Activated T-helper 17 cell treated with anti-CD3 and anti-CD28 coated beads, Interleukin-2, amount 50 U/mL, for 72 hours (primary cell): ENCODE measurements around the gene CUEDC2. TPM values are rescaled to one million over a fixed set of nuclear protein-coding genes. Genes with fewer than 3 reads are reported as not detected.
A peak's percentile ranks its signal among the peaks of the same experiment; 100 is the strongest.

Source experiments
- ATAC-seq: fragments of 150-1000 bp; cut with Tn5 transposase; replicated peaks from 2 replicates; pipeline ENCODE4 v1.10.0; 2021; ENCODE audit warnings: mild to moderate bottlenecking, moderate library complexity
- H3K27ac Mint-ChIP-seq: one replicate; pipeline ENCODE4 v1.8.0; 2022; ENCODE audit warnings: mixed read lengths
- H3K27me3 Mint-ChIP-seq: one replicate; pipeline ENCODE4 v1.8.0; 2022; ENCODE audit warnings: mixed read lengths
- H3K36me3 Mint-ChIP-seq: one replicate; pipeline ENCODE4 v1.8.0; 2022; ENCODE audit warnings: low read depth, mild to moderate bottlenecking, mixed read lengths
- H3K4me1 Mint-ChIP-seq: one replicate; pipeline ENCODE4 v1.8.0; 2022; ENCODE audit warnings: mixed read lengths
- H3K4me3 Mint-ChIP-seq: one replicate; pipeline ENCODE4 v1.8.0; 2022; ENCODE audit warnings: mild to moderate bottlenecking, mixed read lengths
- H3K9me3 Mint-ChIP-seq: one replicate; pipeline ENCODE4 v1.8.0; 2022; ENCODE audit warnings: mixed read lengths
- total RNA-seq, 2 donors: library from RNA; stranded (reverse); gene quantifications; one replicate each; pipeline ENCODE4 v1.2.3, GENCODE V29; 2022

Gene CUEDC2
- total RNA-seq, 2 donors from 2014 or later: 53.3 to 58.5 TPM

DNA sequence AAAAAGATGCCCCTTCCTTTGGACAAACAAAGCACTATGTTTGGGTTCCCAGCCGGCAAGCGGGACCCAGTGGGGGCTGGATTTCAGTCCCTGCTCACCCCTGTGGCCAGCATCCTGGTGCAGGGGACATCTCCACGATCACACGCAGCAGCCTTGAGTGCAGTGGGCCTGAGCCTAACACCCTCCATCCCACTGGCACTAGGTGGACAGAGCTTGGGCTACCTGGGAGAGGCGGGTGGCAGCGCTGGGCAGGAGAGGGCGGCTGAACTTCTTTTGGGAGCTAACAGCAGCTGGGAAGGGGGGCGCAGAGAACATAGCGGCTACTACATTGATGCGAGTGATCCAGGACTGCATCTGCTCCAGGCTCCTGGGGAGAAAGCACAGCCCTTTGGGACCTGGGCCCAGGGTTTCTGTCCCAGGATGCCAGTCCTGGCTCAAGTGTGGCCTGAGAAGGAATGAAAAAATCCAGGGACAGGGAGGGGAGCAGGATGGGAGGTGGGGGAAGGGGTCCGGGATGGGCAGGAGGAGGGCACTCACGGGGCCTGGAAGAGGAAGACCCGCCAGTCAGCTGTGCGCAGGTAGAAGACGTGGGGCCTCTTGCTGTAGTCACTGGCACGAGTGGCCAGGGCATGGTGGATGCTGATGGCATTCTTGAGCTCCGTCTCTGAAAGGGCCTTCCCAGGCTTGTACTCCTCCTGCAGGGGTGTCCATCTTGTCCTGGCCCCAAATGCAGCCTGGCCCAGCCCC lies 27.8 kb downstream of the CUEDC2 start:
- H3K27me3 Mint-ChIP-seq: peaks cover 7% of the 10 kb centered on the region

DNA sequence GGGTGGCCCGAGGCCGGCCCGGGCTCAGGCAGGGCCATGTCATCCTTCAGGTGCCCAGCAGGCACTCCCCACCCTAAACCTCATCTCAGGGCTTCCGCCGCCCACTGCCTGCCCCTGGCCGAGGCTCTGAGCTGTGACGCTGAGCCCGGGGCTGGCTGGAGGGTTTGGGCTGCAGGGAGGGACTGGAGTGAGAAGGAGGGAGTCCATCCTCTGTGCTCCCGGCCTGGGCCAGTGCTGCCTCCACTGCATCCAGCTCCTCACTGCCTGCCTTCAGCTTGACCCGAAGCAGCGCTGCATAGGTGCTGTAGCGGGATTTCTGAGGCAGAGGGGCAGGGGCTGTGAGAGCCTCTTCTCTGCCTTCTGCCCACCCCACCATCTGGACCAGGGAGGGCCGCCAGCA lies 29.3 kb downstream of the CUEDC2 start:
- H3K27me3 Mint-ChIP-seq: peaks cover under 1% of the 10 kb centered on the region
- no peak for ATAC-seq
- H3K4me3 Mint-ChIP-seq: no peak overlapping the region
- peaks cover 6% of the 10 kb centered on the region for H3K4me1 Mint-ChIP-seq
- H3K27ac Mint-ChIP-seq: no peak overlapping the region
- no peaks in the 10 kb centered on the region for H3K9me3 Mint-ChIP-seq
- H3K36me3 Mint-ChIP-seq: peaks cover 66% of the 10 kb centered on the region

More for the DNA sequence above, 27.8 kb downstream of the CUEDC2 start:
- no peak for ATAC-seq
- Mint-ChIP-seq H3K27ac (peak overlapping the region; percentile 25), H3K36me3 (peaks cover 54% of the 10 kb centered on the region), H3K9me3 (no peaks in the 10 kb centered on the region), H3K4me1 (peaks cover 9% of the 10 kb centered on the region), H3K4me3 (no peak overlapping the region)

- H3K27me3 Mint-ChIP-seq: no peaks in the 10 kb centered on the region
- no peaks in the 10 kb centered on the region for H3K9me3 Mint-ChIP-seq
- H3K4me1 Mint-ChIP-seq: peaks cover 7% of the 10 kb centered on the region
- H3K27ac Mint-ChIP-seq: no peak overlapping the region
- peaks cover 70% of the 10 kb centered on the region for H3K36me3 Mint-ChIP-seq
- H3K4me3 Mint-ChIP-seq: peak overlapping the region; percentile 17
- no peak for ATAC-seq
Observed at GRCh38 chr10:102402512-102402896, 29.9 kb downstream of the CUEDC2 start.

GRCh38 chr10:102401735-102402511 lies 30.5 kb downstream of the CUEDC2 start:
- H3K4me3 Mint-ChIP-seq: peak overlapping the region; percentile 17
- peaks cover 75% of the 10 kb centered on the region for H3K36me3 Mint-ChIP-seq
- H3K4me1 Mint-ChIP-seq: peaks cover 7% of the 10 kb centered on the region
- H3K9me3 Mint-ChIP-seq: no peaks in the 10 kb centered on the region
- H3K27ac Mint-ChIP-seq: peak overlapping the region; percentile 68
- no peaks in the 10 kb centered on the region for H3K27me3 Mint-ChIP-seq
- ATAC-seq: no peak

DNA sequence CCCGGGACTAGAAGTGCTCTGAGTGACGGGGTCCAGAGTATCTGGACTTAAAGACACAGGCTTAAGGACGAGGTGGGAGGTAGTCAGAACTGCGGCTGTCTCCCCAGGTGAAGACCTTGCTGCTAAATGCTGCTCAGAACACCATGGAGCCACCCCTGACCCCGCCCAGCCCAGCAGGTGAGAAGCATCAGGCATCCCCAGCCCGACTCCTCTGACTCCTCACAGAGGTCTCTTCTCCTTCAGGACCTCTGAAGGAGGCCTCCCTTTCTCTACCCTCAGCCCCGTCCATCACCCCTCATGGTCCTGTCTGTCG lies 31.1 kb downstream of the CUEDC2 start:
- H3K4me1 Mint-ChIP-seq: peaks cover 7% of the 10 kb centered on the region
- H3K27ac Mint-ChIP-seq: peak overlapping the region; percentile 68
- peaks cover 82% of the 10 kb centered on the region for H3K36me3 Mint-ChIP-seq
- no peaks in the 10 kb centered on the region for H3K27me3 Mint-ChIP-seq
- H3K4me3 Mint-ChIP-seq: peak overlapping the region; percentile 17
- no peak for ATAC-seq
- H3K9me3 Mint-ChIP-seq: no peaks in the 10 kb centered on the region

GRCh38 chr10:102400598-102401341 lies 31.6 kb downstream of the CUEDC2 start:
- no peaks in the 10 kb centered on the region for H3K27me3 Mint-ChIP-seq
- peaks cover 7% of the 10 kb centered on the region for H3K4me1 Mint-ChIP-seq
- peak overlapping the region; percentile 98 for H3K4me3 Mint-ChIP-seq
- no peaks in the 10 kb centered on the region for H3K9me3 Mint-ChIP-seq
- peak overlapping the region; percentile 68 for H3K27ac Mint-ChIP-seq
- no peak for ATAC-seq
- H3K36me3 Mint-ChIP-seq: peaks cover 84% of the 10 kb centered on the region

- H3K9me3 Mint-ChIP-seq: no peaks in the 10 kb centered on the region
- no peak for ATAC-seq
- peaks cover 7% of the 10 kb centered on the region for H3K4me1 Mint-ChIP-seq
- H3K27ac Mint-ChIP-seq: peak overlapping the region; percentile 68
- no peaks in the 10 kb centered on the region for H3K27me3 Mint-ChIP-seq
- H3K36me3 Mint-ChIP-seq: peaks cover 86% of the 10 kb centered on the region
- peak overlapping the region; percentile 98 for H3K4me3 Mint-ChIP-seq
Observed at GRCh38 chr10:102400076-102400475, 32.3 kb downstream of the CUEDC2 start.

DNA sequence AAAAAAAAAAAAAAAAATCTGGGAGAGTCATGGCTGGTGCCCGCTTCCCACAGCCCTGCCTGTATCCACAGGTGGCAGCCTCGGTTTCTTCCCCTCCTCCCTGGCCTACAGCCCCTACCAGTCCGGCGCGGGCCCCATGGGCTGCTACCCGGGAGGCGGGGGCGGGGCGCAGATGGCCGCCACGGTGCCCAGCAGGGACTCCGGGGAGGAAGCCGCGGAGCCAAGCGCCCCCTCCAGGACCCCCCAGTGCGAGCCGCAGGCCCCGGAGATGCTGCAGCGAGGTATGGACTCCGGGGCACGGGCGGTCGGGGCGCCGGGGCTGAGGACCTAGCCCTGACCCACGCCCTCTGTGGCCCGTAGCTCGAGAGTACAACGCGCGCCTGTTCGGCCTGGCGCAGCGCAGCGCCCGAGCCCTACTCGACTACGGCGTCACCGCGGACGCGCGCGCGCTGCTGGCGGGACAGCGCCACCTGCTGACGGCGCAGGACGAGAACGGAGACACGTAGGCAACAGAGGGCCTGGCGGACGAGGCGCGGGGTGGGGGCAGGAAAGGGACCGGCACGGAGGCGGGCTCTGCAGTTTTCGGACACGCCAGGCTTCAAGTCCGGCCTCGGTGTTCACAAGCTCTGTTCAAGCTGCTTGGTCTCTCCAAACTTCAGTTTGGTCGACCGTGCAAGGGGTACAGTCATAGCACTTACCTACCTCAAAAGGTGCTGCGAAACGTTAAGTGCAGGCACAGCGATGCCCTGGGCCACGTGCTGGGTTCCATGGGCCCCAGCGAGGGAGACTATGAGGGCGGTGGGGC lies 33.0 kb downstream of the CUEDC2 start:
- ATAC-seq: peak; percentile 59
- H3K27ac Mint-ChIP-seq: peak overlapping the region; percentile 68
- H3K27me3 Mint-ChIP-seq: no peaks in the 10 kb centered on the region
- peaks cover 91% of the 10 kb centered on the region for H3K36me3 Mint-ChIP-seq
- H3K4me1 Mint-ChIP-seq: peaks cover 7% of the 10 kb centered on the region
- no peaks in the 10 kb centered on the region for H3K9me3 Mint-ChIP-seq
- H3K4me3 Mint-ChIP-seq: peak overlapping the region; percentile 98

DNA sequence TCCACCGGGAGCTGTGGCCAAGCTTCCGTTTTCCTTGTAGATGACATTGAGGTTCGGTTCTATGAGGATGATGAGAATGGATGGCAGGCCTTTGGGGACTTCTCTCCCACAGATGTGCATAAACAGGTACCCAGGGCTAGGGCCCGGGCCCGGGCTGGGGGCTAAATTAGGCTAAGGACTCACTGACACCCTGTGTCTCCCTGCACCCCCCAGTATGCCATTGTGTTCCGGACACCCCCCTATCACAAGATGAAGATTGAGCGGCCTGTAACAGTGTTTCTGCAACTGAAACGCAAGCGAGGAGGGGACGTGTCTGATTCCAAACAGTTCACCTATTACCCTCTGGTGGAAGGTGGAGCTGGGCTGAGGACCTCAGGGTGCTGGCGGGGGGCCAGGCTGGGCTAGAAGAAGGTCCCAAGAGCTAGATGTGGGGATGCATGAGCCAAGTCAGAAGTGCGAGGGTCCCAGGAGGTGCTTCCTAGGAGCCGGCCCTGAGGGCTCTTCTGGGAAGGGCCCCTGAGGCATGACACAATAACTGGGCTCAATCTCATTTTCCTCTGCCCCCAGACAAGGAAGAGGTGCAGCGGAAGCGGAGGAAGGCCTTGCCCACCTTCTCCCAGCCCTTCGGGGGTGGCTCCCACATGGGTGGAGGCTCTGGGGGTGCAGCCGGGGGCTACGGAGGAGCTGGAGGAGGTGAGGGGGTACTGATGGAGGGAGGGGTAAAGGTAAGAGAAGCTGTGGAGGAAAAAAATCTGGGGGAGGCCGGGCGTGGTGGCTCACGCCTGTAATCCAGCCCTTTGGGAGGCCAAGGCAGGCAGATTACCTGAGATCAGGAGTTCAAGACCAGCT lies 34.0 kb downstream of the CUEDC2 start:
- H3K36me3 Mint-ChIP-seq: peaks cover 86% of the 10 kb centered on the region
- H3K27me3 Mint-ChIP-seq: no peaks in the 10 kb centered on the region
- H3K27ac Mint-ChIP-seq: peak overlapping the region; percentile 83
- no peak for ATAC-seq
- no peaks in the 10 kb centered on the region for H3K9me3 Mint-ChIP-seq
- peak overlapping the region; percentile 98 for H3K4me3 Mint-ChIP-seq
- peaks cover 7% of the 10 kb centered on the region for H3K4me1 Mint-ChIP-seq

DNA sequence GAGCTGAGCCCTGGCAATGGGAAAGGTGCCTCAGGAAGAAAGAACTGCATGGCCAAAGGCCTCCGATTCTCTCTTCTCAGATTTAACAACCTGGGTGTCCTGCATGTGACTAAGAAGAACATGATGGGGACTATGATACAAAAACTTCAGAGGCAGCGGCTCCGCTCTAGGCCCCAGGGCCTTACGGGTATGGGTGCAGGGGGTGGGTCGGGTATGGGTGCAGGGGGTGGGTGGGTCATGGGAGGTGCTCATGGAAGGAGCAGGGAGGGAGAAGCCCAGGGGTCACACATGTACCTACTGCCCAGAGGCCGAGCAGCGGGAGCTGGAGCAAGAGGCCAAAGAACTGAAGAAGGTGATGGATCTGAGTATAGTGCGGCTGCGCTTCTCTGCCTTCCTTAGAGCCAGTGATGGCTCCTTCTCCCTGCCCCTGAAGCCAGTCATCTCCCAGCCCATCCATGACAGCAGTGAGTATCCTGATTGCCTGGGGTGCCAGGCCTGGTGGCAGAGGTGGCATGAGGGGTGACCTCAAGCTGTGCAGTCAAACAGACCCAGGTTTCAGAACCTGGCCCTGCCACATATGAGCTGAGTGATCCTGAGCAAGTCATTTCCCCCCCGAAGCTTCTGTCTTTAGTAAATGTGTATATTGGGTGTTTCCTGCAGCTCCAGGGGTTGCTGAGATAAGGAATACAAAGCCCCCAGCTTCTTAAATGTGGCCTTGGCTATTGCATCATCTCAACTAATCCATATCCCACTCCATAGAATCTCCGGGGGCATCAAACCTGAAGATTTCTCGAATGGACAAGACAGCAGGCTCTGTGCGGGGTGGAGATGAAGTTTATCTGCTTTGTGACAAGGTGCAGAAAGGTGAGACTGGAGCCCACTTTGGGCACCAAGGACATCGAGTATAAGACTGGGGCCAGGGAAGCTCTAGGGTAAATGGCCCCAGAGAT lies 34.9 kb downstream of the CUEDC2 start:
- H3K4me1 Mint-ChIP-seq: peaks cover 11% of the 10 kb centered on the region
- no peaks in the 10 kb centered on the region for H3K27me3 Mint-ChIP-seq
- no peaks in the 10 kb centered on the region for H3K9me3 Mint-ChIP-seq
- H3K27ac Mint-ChIP-seq: peak overlapping the region; percentile 96
- H3K4me3 Mint-ChIP-seq: peak overlapping the region; percentile 98
- no peak for ATAC-seq
- peaks cover 84% of the 10 kb centered on the region for H3K36me3 Mint-ChIP-seq

DNA sequence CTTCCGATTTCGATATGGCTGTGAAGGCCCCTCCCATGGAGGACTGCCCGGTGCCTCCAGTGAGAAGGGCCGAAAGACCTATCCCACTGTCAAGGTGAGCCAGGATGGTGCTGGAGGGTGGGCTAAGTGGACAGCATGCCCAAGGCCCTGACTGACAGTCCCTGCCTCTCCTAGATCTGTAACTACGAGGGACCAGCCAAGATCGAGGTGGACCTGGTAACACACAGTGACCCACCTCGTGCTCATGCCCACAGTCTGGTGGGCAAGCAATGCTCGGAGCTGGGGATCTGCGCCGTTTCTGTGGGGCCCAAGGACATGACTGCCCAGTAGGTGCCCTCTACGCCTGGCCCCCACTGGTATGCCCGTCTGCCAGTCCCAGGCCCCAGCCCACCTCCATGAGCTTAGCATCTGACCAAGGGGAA lies 35.6 kb downstream of the CUEDC2 start:
- no peaks in the 10 kb centered on the region for H3K9me3 Mint-ChIP-seq
- H3K36me3 Mint-ChIP-seq: peaks cover 77% of the 10 kb centered on the region
- H3K4me1 Mint-ChIP-seq: peaks cover 11% of the 10 kb centered on the region
- peak overlapping the region; percentile 96 for H3K27ac Mint-ChIP-seq
- peak overlapping the region; percentile 98 for H3K4me3 Mint-ChIP-seq
- no peaks in the 10 kb centered on the region for H3K27me3 Mint-ChIP-seq
- ATAC-seq: no peak

- Mint-ChIP-seq H3K9me3 (no peaks in the 10 kb centered on the region), H3K36me3 (peaks cover 72% of the 10 kb centered on the region), H3K4me3 (peak overlapping the region; percentile 98), H3K27ac (peak overlapping the region; percentile 96), H3K4me1 (peaks cover 11% of the 10 kb centered on the region), H3K27me3 (no peaks in the 10 kb centered on the region)
- ATAC-seq: no peak
Observed at GRCh38 chr10:102396317-102396650, 36.1 kb downstream of the CUEDC2 start.
